SK-N-MC (cell line): ENCODE data around the gene HOXC9.

Source experiments
- DNase-seq: peaks from one replicate; pipeline ENCODE4 v3.0.0-alpha.2; 2011; ENCODE audit warnings: low read depth, low spot score
- H3K27ac ChIP-seq: fragments of 200-600 bp; sonication (generic); 2 replicates; pipeline ENCODE4 v1.5.1; 2016; ENCODE audit warnings: mixed run types
- H3K36me3 ChIP-seq: fragments of 200-600 bp; sonication (generic); 2 replicates; pipeline ENCODE4 v1.6.1; 2017; ENCODE audit warnings: antibody characterized with exemption, low read length, mixed read lengths; ENCODE audit not compliant: insufficient read depth
- H3K4me3 ChIP-seq: fragments of 200-600 bp; sonication (generic); 2 replicates; pipeline ENCODE4 v1.5.1; 2016
- H3K9ac ChIP-seq: fragments of 200-600 bp; sonication (generic); 2 replicates; pipeline ENCODE4 v1.8.0; 2017; ENCODE audit warnings: mixed run types, mixed read lengths; ENCODE audit not compliant: insufficient read length
- H3K9me3 ChIP-seq: fragments of 200-600 bp; sonication (generic); 2 replicates; pipeline ENCODE4 v1.6.1; 2017; ENCODE audit warnings: low read depth, mild to moderate bottlenecking, antibody characterized with exemption, low read length, moderate library complexity, mixed read lengths
- EZH2 ChIP-seq: fragments of 200-600 bp; sonication (generic); IDR thresholded peaks from one replicate; pipeline ENCODE4 v1.6.1; 2017; ENCODE audit warnings: antibody characterized with exemption
- FOXP2 ChIP-seq: optimal IDR thresholded peaks from 2 replicates; pipeline ENCODE3; 2011; ENCODE audit warnings: mild to moderate bottlenecking, moderate library complexity; ENCODE audit not compliant: insufficient read depth; ENCODE audit errors: extremely low read length, control extremely low read depth
- POLR2AphosphoS5 ChIP-seq: IDR thresholded peaks from 2 replicates; pipeline ENCODE4 v1.6.1; 2012; ENCODE audit warnings: mild to moderate bottlenecking, low read depth, low read length, borderline replicate concordance

HOXC9 gene

DNA sequence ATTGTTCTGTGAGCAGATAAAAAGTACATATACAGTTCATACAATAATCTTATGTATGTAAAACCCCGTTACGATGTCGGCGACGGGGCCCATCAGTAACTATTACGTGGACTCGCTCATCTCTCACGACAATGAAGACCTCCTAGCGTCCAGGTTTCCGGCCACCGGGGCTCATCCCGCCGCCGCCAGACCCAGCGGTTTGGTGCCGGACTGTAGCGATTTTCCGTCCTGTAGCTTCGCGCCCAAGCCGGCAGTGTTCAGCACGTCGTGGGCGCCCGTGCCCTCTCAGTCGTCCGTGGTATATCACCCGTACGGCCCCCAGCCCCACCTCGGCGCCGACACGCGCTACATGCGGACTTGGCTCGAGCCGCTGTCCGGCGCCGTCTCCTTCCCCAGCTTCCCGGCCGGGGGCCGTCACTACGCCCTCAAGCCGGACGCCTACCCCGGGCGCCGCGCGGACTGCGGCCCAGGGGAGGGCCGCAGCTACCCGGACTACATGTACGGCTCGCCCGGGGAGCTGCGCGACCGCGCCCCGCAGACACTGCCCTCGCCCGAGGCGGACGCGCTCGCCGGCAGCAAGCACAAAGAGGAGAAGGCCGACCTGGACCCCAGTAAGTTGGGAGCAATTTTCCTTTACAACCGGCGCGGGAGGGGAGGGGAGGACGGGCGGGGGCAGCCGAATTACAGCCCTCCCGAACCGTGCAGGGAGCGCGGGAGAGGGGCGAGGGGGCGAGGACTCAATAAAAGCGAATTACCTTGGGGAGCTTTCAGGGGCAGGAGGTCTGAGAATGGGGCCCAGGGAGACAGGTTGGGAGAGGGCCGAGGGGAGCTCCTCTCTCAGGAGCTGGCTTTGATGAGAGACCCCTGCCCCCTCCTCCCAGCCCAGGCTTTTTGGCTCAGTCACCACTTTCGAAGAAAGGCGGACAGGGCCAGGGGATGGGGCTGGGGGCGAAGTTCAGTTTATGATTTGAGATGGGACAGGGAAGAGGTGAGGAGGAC, at the start of gene HOXC9:
HOXC9 (plus strand) TSS at position 46 of the 999 bp plus-strand sequence; CDS start at position 74, 28 bp downstream.
- Histone ChIP-seq H3K27ac (peak within 1 kb of the TSS; percentile 93), H3K9me3 (no peaks in the 10 kb centered on the region), H3K9ac (peak within 1 kb of the TSS; percentile 98), H3K36me3 (no peaks in the 10 kb centered on the region), H3K4me3 (peak within 1 kb of the TSS; percentile 99)
- no peak for TF ChIP-seq EZH2
- peak; percentile 29; the same call in 1 of the 2 replicates for TF ChIP-seq POLR2AphosphoS5
- no peak for TF ChIP-seq FOXP2
- no peak for DNase-seq

DNA sequence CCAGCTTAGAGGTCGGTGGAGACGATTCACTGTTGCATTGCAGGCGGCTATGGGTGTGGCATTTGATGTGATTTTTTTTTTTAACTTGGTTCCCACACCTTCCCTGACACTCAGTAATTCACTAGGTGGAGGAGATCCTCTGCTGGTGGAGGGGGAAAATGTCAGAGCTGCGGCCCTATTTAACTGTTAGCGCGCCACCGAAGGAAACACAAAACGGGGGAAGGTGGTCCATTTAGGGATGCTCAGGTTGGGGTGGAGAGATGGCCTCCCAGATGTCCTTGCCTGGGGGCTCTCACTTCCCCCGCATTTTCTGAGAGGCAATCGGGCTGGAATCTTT, 49.6 kb upstream of the HOXC9 start:
- no peak overlapping the region for H3K27ac ChIP-seq
- no peaks in the 10 kb centered on the region for H3K9me3 ChIP-seq
- H3K4me3 ChIP-seq: no peak overlapping the region
- no peak overlapping the region for H3K9ac ChIP-seq
- no peak for DNase-seq
- TF ChIP-seq FOXP2 (no peak), EZH2 (no peak), POLR2AphosphoS5 (no peak)
- H3K36me3 ChIP-seq: peaks cover 5% of the 10 kb centered on the region; the same call in 1 of the 2 replicates

DNA sequence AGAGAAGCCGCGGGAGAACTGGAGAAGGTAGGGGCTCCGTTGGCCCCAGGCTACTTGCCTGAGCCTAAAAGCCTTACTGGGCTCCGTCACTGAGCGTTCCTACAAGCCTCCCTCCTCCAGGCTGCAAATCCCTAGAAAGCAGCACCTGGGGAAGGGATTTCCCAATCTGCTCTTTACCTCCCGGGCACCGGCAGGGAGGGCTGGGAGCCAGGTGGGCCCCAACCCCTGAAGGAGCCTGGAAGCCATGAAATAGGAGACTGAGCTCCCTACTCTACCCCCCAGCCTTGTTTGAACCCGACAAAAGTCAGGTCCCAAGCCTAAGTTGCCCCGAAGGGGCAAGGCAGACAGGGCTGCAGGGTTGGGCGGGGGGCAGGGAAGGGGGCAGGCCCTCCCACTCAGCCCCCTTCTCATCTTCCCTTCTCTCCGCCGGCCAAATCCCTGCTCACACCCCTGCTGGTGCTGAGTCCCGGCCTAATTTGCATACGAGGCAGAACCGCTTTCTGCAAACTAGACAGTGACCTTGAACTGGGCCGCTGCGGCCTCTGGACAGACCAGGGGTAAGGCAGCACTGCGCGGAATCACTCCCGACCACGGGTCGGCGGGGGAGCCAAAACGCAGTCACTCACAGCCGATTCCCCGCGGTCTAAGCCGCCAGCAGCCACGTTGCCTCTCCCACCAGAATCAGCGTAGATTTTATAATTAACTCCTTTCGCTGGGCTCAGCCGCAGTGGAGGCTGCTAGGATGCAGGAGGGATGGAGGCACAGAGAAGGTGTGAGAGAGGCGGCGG, 49.0 kb upstream of the HOXC9 start:
- Histone ChIP-seq H3K27ac (no peak overlapping the region), H3K9me3 (no peaks in the 10 kb centered on the region), H3K36me3 (peaks cover 2% of the 10 kb centered on the region; the same call in 1 of the 2 replicates), H3K4me3 (no peak overlapping the region), H3K9ac (no peak overlapping the region)
- TF ChIP-seq POLR2AphosphoS5 (no peak), EZH2 (no peak), FOXP2 (no peak)
- DNase-seq: no peak

DNA sequence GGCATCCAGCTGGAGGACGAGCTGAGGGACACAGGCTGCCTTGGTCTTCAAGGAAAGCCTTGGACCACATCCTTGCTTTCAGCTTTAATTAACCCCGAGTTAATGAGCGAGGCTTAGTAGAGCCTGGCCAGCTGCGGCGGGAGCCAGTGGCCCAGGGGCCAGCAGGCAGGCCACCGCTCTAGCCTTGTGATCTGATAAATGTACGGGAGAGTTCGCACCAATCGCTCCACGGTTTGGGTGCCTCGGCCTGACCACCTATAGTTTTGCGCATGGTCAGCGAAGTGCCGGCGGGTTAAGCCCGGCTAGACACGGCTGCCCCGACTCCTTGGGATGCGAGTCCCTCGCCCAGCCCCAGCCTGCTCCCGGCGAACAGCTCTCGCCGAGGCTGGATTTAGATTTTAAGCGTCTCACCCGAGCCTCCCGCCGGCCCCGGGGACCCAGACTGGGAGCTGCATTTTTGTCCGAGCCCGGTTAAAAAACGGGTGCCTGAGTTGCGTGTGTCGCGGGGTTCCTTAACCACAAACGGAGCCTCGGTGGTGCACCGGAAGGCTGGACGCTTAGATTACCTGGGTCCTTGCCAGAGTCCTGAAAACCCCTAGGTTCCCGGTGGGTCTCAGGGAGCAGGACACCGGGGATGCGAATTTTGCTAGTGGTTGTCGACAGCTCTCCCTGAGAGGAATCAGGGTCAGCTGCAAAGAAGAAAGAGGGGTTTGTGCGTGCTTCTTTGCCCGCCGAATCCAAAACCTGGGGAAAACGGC, 48.2 kb upstream of the HOXC9 start:
- Histone ChIP-seq H3K27ac (no peak overlapping the region), H3K9me3 (no peaks in the 10 kb centered on the region), H3K9ac (no peak overlapping the region), H3K4me3 (no peak overlapping the region), H3K36me3 (no peaks in the 10 kb centered on the region)
- TF ChIP-seq POLR2AphosphoS5 (no peak), EZH2 (no peak), FOXP2 (no peak)
- no peak for DNase-seq

DNA sequence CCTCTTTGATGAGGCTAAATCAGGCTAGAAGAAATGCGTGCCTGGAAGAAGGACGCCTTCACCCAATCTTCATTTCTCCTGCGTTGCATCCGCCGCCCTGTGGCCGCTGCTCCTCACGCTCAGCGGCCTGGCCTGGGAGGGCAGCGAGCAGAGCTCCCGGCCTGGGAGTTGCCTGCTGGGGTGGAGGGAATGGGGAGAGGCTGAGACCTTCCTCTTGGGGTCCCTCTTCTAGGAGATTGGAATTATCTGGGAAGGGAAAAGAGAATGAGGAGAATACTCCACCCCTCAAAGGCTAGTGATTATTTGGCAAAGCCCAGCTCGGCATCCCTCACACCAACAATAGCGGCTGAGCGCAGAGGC, 47.6 kb upstream of the HOXC9 start:
- Histone ChIP-seq H3K9me3 (no peaks in the 10 kb centered on the region), H3K27ac (no peak overlapping the region), H3K4me3 (no peak overlapping the region), H3K36me3 (no peaks in the 10 kb centered on the region), H3K9ac (no peak overlapping the region)
- no peak for DNase-seq
- no peak for TF ChIP-seq POLR2AphosphoS5
- TF ChIP-seq EZH2: no peak
- no peak for TF ChIP-seq FOXP2

DNA sequence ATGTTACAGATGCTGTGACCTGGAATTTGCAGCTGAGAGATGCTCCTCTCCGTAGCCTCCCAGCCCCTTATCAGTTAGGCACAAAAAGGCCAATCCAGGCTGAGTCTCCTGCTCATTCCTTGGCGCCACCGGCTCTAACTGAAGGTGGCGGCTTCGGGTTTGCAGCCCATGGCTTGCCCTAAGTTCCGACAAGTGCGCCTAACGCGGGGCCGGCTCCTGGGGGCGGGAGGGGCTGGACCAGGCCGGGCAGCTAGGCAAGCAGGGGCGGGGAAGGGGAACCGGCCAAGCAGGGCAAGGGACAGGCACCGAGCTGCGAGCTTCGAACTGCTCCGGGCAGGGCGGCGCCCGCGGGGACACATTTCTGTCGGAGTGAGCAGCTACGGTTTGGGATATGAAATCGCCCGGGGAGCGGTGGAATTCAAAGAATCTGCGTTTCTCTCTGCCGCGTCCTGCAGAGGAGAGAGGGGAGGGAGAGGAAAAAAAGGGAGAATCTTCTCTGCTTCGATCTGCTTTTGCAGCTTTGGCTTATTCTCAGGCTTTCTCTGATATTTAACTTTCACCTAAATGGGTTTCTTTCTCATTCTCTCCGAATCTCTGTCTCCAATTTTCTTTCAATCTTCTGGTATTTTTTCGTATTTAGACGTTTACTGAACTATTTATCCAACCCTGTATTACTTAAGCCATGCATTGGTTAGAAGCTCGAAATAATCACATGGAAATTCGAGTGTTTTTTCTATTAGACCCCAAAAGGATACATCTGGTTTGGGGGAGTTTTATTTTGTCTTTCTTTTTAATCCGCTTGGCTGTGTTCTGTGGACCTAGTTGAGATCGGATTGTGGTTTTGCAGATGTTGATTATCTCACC, 46.9 kb upstream of the HOXC9 start:
- H3K9ac ChIP-seq: peak overlapping the region; percentile 9
- peak overlapping the region; percentile 42 for H3K4me3 ChIP-seq
- no peak for TF ChIP-seq POLR2AphosphoS5
- no peak for TF ChIP-seq FOXP2
- TF ChIP-seq EZH2: no peak
- DNase-seq: no peak
- peak overlapping the region; percentile 74 for H3K27ac ChIP-seq
- no peaks in the 10 kb centered on the region for H3K36me3 ChIP-seq
- no peaks in the 10 kb centered on the region for H3K9me3 ChIP-seq
